Esophagus muscularis mucosa (tissue), 4 donors: ENCODE data around the gene ZNF580. TPM values are rescaled to one million over a fixed set of nuclear protein-coding genes. Genes with fewer than 3 reads are reported as not detected.

Experiments
- DNase-seq: peaks from one replicate; pipeline ENCODE4 v3.0.0-alpha.2; 2017; ENCODE audit errors: extremely low spot score
- H3K27ac ChIP-seq, 4 donors: fragments of 200-600 bp; sonication (generic); replicated peaks in 1 of 4; 1 replicate in 3 of 4; 2 replicates in 1 of 4; pipeline ENCODE4 v1.5.1; 2016 to 2019; ENCODE audit warnings: mild to moderate bottlenecking in 1 of 4
- H3K27me3 ChIP-seq, 4 donors: fragments of 200-600 bp; sonication (generic); one replicate each; pipeline versions ENCODE4 v1.5.1 to v1.6.0; 2016 to 2019
- H3K36me3 ChIP-seq, 4 donors: fragments of 200-600 bp; sonication (generic); one replicate each; pipeline ENCODE4 v1.5.1; 2016 to 2019
- H3K4me1 ChIP-seq, 4 donors: fragments of 200-600 bp; sonication (generic); one replicate each; pipeline ENCODE4 v1.5.1; 2016 to 2019
- H3K4me3 ChIP-seq, 4 donors: fragments of 200-600 bp; sonication (generic); 1 replicate in 2 of 4; 2 replicates in 2 of 4; pipeline ENCODE4 v1.5.1; 2016 to 2019; ENCODE audit warnings: mild to moderate bottlenecking in 4 of 4, moderate library complexity in 1 of 4
- H3K9me3 ChIP-seq, 4 donors: fragments of 200-600 bp; sonication (generic); 1 replicate in 3 of 4; 2 replicates in 1 of 4; pipeline ENCODE4 v1.5.1; 2016 to 2019
- EP300 ChIP-seq: sonication (generic); formaldehyde crosslinking; IDR thresholded peaks from one replicate; pipeline ENCODE4 v1.6.1; 2017; ENCODE audit warnings: antibody characterized with exemption
- POLR2A ChIP-seq: fragments of 450-650 bp; IDR thresholded peaks from one replicate; pipeline ENCODE4 v1.6.1; 2017; ENCODE audit warnings: antibody characterized with exemption, moderate library complexity, mild to moderate bottlenecking, low read depth
- POLR2AphosphoS5 ChIP-seq, 2 donors: sonication (generic); formaldehyde crosslinking; IDR thresholded peaks; one replicate each; pipeline ENCODE4 v1.6.1; 2017; ENCODE audit warnings: antibody characterized with exemption in 2 of 2
- WGBS: methylation state at CpG from one replicate; pipeline ENCODE4 v1.1.5; 2018; 5-methylcytosine and 5-hydroxymethylcytosine counted together
- intact Hi-C: fragments of 100-400 bp; cut with DNase I; formaldehyde crosslinking; loops from one replicate; pipeline ENCODE4 v1.15.1; 2023
- total RNA-seq, 4 donors: library from RNA; depleted of rRNA; stranded (reverse); fragments of >200 nt; gene quantifications; one replicate each; pipeline versions ENCODE4 v1.1.0 to v1.2.1, GENCODE V29; 2016
- TF ChIP-seq, protein P1 (sequence below), 3 experiments: fragments of 200-600 bp in 2 of 3; fragments of 450-650 bp in 1 of 3; sonication (generic) in 2 of 3; IDR thresholded peaks; one replicate each; pipeline ENCODE4 v1.5.1; 2017 to 2019; ENCODE audit warnings: antibody characterized with exemption in 3 of 3, mild to moderate bottlenecking in 2 of 3, moderate library complexity in 1 of 3

ZNF580 gene
- total RNA-seq, 4 donors from 2014 or later, result 38.3 to 66.8 (median 43.1) TPM

DNA sequence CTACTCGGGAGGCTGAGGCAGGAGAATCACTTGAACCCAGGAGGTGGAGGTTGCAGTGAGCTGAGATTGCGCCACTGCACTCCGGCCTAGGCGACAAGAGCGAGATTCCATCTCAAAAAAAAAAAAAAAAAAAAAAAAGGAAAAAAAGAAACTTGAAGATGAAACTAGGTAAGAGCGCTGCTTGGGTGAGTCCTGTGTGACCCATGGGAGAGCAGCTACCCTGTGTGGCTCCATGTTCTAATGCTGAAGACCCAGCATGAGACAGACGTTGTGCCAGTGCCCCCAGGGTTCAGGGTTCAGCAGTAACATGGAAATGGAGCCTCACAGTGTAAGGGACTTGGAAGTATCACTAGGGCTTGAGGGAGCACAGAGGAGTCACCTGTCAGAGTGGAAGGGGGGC lies 22.4 kb upstream of the ZNF580 start:
- H3K36me3 ChIP-seq, result peaks cover 32 to 72% (median 59%) of the 10 kb centered on the region in 4 donors
- H3K27me3 ChIP-seq, result no peaks in the 10 kb centered on the region
- no peak for DNase-seq
- peaks cover 0 to 27% (median 19%) of the 10 kb centered on the region in 4 donors for H3K4me1 ChIP-seq
- no peaks in the 10 kb centered on the region for H3K9me3 ChIP-seq
- peak overlapping the region in 2 of 4 donors; percentile 40 to 43 for H3K27ac ChIP-seq
- WGBS, result 89% methylated on average over 7 of the region's 7 CpGs
- intact Hi-C loops, result no loop called here
- TF ChIP-seq, protein P1, sequence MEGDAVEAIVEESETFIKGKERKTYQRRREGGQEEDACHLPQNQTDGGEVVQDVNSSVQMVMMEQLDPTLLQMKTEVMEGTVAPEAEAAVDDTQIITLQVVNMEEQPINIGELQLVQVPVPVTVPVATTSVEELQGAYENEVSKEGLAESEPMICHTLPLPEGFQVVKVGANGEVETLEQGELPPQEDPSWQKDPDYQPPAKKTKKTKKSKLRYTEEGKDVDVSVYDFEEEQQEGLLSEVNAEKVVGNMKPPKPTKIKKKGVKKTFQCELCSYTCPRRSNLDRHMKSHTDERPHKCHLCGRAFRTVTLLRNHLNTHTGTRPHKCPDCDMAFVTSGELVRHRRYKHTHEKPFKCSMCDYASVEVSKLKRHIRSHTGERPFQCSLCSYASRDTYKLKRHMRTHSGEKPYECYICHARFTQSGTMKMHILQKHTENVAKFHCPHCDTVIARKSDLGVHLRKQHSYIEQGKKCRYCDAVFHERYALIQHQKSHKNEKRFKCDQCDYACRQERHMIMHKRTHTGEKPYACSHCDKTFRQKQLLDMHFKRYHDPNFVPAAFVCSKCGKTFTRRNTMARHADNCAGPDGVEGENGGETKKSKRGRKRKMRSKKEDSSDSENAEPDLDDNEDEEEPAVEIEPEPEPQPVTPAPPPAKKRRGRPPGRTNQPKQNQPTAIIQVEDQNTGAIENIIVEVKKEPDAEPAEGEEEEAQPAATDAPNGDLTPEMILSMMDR (IDR thresholded peaks at IDR 0.05), result no peak
- TF ChIP-seq EP300, result no peak
- no peak for TF ChIP-seq POLR2A
- TF ChIP-seq POLR2AphosphoS5 (IDR thresholded peaks at IDR 0.05), result no peak
- no peak overlapping the region for H3K4me3 ChIP-seq

DNA sequence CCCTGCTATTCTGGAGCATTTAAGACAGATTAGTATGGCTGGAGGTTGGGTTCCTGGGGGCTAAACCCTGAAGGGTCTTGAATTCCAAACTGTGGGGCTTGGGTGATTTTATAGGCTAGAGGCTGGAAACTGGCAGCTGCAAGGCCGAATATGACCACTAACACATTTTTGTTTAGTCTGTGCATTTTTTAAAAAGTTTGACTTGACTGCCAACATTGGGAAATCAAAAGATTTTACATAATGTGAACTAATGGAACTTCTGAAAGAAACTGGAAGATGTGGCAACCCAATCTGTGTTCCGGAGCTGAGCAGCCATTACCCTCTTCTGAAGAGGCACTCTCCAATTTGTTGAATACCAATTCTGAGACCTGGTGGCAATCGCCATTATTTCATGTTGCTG lies 21.5 kb upstream of the ZNF580 start:
- DNase-seq, result no peak
- TF ChIP-seq POLR2AphosphoS5 (IDR thresholded peaks at IDR 0.05) (peak in 1 of 2 donors; percentile 19), EP300 (no peak), POLR2A (no peak)
- TF ChIP-seq, protein P1 (IDR thresholded peaks at IDR 0.05), result no peak
- Histone ChIP-seq H3K27ac (peak overlapping the region in 3 of 4 donors; percentile 36 to 43 (median 40)), H3K27me3 (no peaks in the 10 kb centered on the region), H3K4me3 (no peak overlapping the region), H3K4me1 (peaks cover 0 to 32% (median 25%) of the 10 kb centered on the region in 4 donors), H3K36me3 (peaks cover 27 to 63% (median 51%) of the 10 kb centered on the region in 4 donors), H3K9me3 (no peaks in the 10 kb centered on the region)
- intact Hi-C loops, result no loop called here
- WGBS, result 72% methylated on average over 3 of the region's 3 CpGs

DNA sequence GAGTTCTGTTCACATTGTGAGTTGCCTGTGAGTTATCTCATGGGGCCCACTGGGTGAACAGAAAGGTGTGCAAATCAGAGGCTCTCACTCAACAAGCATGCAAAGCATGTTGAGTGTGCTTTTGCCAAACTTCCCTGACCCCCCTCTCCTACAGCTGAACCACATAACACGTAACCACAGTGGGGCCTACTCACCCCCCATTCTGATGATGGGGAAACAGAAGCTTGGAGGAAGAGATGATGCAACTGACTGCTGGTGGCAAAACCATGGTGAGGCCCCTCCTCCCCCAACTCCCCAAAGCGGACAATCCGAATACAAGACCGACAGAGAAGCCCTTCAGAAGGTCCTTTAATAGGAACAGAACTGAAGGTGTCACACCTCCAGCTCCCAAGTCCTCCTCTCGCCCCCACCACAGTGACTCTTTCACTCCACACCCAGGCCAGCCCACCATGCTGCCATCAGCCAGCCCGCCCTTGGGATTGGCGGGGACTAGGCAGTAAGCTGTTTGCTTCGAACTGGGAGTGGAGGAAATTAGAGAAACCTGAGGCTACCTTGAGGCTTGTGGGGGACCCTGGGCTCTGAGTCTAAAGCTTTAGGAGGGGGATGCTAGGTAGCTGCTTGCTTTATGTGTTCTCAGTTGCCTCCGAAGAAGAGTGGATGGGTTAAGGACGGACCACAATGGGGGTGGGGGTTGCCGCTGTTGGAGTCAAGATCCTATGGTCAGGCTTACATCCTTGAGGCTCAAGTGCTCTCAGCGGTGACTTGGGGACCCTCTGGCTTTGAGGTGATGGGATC lies 20.2 kb upstream of the ZNF580 start:
- H3K27ac ChIP-seq, result no peak overlapping the region
- intact Hi-C loops, result no loop called here
- H3K4me1 ChIP-seq, result peaks cover 5 to 42% (median 33%) of the 10 kb centered on the region in 4 donors
- H3K27me3 ChIP-seq, result no peaks in the 10 kb centered on the region
- H3K9me3 ChIP-seq, result no peaks in the 10 kb centered on the region
- TF ChIP-seq, protein P1 (IDR thresholded peaks at IDR 0.05), result no peak
- no peak for TF ChIP-seq EP300
- TF ChIP-seq POLR2A, result no peak
- TF ChIP-seq POLR2AphosphoS5 (IDR thresholded peaks at IDR 0.05), result no peak
- H3K4me3 ChIP-seq, result no peak overlapping the region
- 84% methylated on average over 10 of the region's 12 CpGs for WGBS
- peaks cover 16 to 50% (median 40%) of the 10 kb centered on the region in 4 donors for H3K36me3 ChIP-seq
- no peak for DNase-seq

DNA sequence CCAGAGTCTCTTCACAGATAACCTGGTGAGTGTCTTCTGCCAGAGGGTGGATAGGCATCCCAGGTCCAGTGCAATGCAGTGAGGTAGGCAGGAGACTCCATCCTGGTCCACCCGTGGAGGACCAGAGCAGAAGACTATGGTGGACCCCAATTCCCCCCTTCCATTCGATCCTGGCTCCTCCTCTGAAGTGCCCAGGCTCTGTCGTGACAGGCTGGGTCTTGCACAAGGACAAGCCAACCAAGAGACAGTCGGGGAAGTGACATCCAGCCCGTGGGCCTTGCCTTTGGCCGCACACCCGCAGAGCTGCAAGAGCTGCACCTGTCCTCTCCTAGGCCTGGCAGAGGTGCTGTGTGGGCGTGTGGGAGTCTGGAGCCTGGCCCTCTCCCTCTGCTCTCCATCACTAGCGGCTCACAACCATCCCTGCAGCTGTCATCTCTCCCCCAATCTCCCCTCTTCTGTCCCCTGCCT lies 19.6 kb upstream of the ZNF580 start:
- H3K27ac ChIP-seq, result no peak overlapping the region
- 83% methylated on average over 5 of the region's 9 CpGs for WGBS
- intact Hi-C loops, result no loop called here

More for the DNA sequence above, 19.6 kb upstream of the ZNF580 start:
- Histone ChIP-seq H3K27me3 (no peaks in the 10 kb centered on the region), H3K4me3 (no peak overlapping the region), H3K4me1 (peaks cover 5 to 42% (median 33%) of the 10 kb centered on the region in 4 donors), H3K9me3 (no peaks in the 10 kb centered on the region), H3K36me3 (peaks cover 11 to 44% (median 34%) of the 10 kb centered on the region in 4 donors)
- TF ChIP-seq, protein P1 (IDR thresholded peaks at IDR 0.05), result no peak
- no peak for TF ChIP-seq POLR2AphosphoS5 (IDR thresholded peaks at IDR 0.05)
- no peak for TF ChIP-seq EP300
- no peak for TF ChIP-seq POLR2A
- no peak for DNase-seq
